ENCODE data around the gene TNNC1. TPM values are rescaled to one million over a fixed set of nuclear protein-coding genes. Genes with fewer than 3 reads are reported as not detected.

Gene TNNC1
- total and polyA plus RNA-seq, 12 donors: 6,035 to 18,066 (median 8,315) TPM

- 94% methylated on average over 11 of the region's 11 CpGs for WGBS, 2 donors
- ATAC-seq (no peak), DNase-seq (no peak)
- H3K9me3 ChIP-seq: no peaks in the 10 kb centered on the region
- TF ChIP-seq, protein P1, sequence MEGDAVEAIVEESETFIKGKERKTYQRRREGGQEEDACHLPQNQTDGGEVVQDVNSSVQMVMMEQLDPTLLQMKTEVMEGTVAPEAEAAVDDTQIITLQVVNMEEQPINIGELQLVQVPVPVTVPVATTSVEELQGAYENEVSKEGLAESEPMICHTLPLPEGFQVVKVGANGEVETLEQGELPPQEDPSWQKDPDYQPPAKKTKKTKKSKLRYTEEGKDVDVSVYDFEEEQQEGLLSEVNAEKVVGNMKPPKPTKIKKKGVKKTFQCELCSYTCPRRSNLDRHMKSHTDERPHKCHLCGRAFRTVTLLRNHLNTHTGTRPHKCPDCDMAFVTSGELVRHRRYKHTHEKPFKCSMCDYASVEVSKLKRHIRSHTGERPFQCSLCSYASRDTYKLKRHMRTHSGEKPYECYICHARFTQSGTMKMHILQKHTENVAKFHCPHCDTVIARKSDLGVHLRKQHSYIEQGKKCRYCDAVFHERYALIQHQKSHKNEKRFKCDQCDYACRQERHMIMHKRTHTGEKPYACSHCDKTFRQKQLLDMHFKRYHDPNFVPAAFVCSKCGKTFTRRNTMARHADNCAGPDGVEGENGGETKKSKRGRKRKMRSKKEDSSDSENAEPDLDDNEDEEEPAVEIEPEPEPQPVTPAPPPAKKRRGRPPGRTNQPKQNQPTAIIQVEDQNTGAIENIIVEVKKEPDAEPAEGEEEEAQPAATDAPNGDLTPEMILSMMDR (IDR thresholded peaks at IDR 0.05): no peak
- H3K36me3 ChIP-seq: peaks cover 0 to 94% (median 50%) of the 10 kb centered on the region in 9 donors
- peaks cover 0 to 21% (median 10%) of the 10 kb centered on the region in 9 donors for H3K4me1 ChIP-seq
- no peaks in the 10 kb centered on the region for H3K27me3 ChIP-seq
- H3K27ac ChIP-seq: no peak overlapping the region
- no peak overlapping the region for H3K4me3 ChIP-seq
- intact Hi-C loops (cut with DNase I): no loop called here
These were observed 51.1 kb downstream of the TNNC1 start for GRCh38 chr3:52402706-52403270.

GRCh38 chr3:52402101-52402521, 51.7 kb downstream of the TNNC1 start:
- Histone ChIP-seq H3K4me1 (peaks cover 0 to 17% (median 9%) of the 10 kb centered on the region in 9 donors), H3K4me3 (no peak overlapping the region), H3K36me3 (peaks cover 0 to 92% (median 50%) of the 10 kb centered on the region in 9 donors), H3K9me3 (no peaks in the 10 kb centered on the region), H3K27me3 (no peaks in the 10 kb centered on the region), H3K27ac (no peak overlapping the region)
- DNase-seq: no peak
- intact Hi-C loops (cut with DNase I): no loop called here
- TF ChIP-seq, protein P1 (IDR thresholded peaks at IDR 0.05): no peak
- no peak for ATAC-seq
- WGBS, 2 donors: 92 to 95% methylated on average over 16 of the region's 16 CpGs

GRCh38 chr3:52401551-52401950, 52.3 kb downstream of the TNNC1 start:
- no peak for ATAC-seq
- H3K36me3 ChIP-seq: peaks cover 0 to 89% (median 46%) of the 10 kb centered on the region in 9 donors
- no peak for DNase-seq
- no peak overlapping the region for H3K4me3 ChIP-seq
- no peaks in the 10 kb centered on the region for H3K9me3 ChIP-seq
- TF ChIP-seq, protein P1 (IDR thresholded peaks at IDR 0.05): no peak
- no peak overlapping the region for H3K27ac ChIP-seq
- WGBS, 2 donors: 97 to 100% methylated on average over 1 of the region's 1 CpG
- intact Hi-C loops (cut with DNase I): no loop called here
- peaks cover 0 to 17% (median 9%) of the 10 kb centered on the region in 9 donors for H3K4me1 ChIP-seq
- no peaks in the 10 kb centered on the region for H3K27me3 ChIP-seq

Other genes starting within 250 kb of the TNNC1 start
- under 1 TPM in 8 of 10 donors, not detected in 2; 0.12 to 0.46 (median 0.30) TPM for gene TLR9, start 228.4 kb downstream of the TNNC1 start, total RNA-seq
- gene TLR9, start 228.4 kb downstream of the TNNC1 start, polyA plus RNA-seq: under 1 TPM in 1 of 2 donors, not detected in 1; 0.06 TPM
- gene TWF2, start 214.9 kb downstream of the TNNC1 start, total RNA-seq: 100 to 1,000 TPM in 5 of 10 donors, 10 to 100 TPM in 5; 71.5 to 148 (median 99.1) TPM
- 10 to 100 TPM; 44.7 to 62.8 TPM for gene TWF2, start 214.9 kb downstream of the TNNC1 start, polyA plus RNA-seq
- gene PPM1M, start 208.3 kb downstream of the TNNC1 start, total RNA-seq: 10 to 100 TPM in 2 of 10 donors, 1 to 10 TPM in 8; 5.2 to 17.6 (median 7.9) TPM
- 10 to 100 TPM in 1 of 2 donors, 1 to 10 TPM in 1; 6.4 to 11.1 TPM for gene PPM1M, start 208.3 kb downstream of the TNNC1 start, polyA plus RNA-seq
- gene WDR82, start 175.4 kb downstream of the TNNC1 start, total RNA-seq: 10 to 100 TPM; 59.0 to 78.4 (median 71.6) TPM
- gene WDR82, start 175.4 kb downstream of the TNNC1 start, polyA plus RNA-seq: 10 to 100 TPM; 19.3 to 33.5 TPM
- 1 to 10 TPM; 4.3 to 9.2 (median 4.9) TPM for gene GLYCTK, start 166.2 kb downstream of the TNNC1 start, total RNA-seq
- gene GLYCTK, start 166.2 kb downstream of the TNNC1 start, polyA plus RNA-seq: 1 to 10 TPM; 6.7 to 8.4 TPM
- 1 to 10 TPM; 1.5 to 5.9 (median 2.8) TPM for gene DNAH1, start 137.7 kb downstream of the TNNC1 start, total RNA-seq
- gene DNAH1, start 137.7 kb downstream of the TNNC1 start, polyA plus RNA-seq: 1 to 10 TPM in 1 of 2 donors, under 1 TPM in 1; 0.99 to 6.4 TPM
- gene BAP1, start 44.0 kb downstream of the TNNC1 start, total RNA-seq: 10 to 100 TPM; 37.1 to 58.2 (median 46.1) TPM
- gene BAP1, start 44.0 kb downstream of the TNNC1 start, polyA plus RNA-seq: 10 to 100 TPM; 50.6 to 51.6 TPM
- 10 to 100 TPM; 11.5 to 26.3 (median 22.4) TPM for gene PHF7, start 43.4 kb downstream of the TNNC1 start, total RNA-seq
- gene PHF7, start 43.4 kb downstream of the TNNC1 start, polyA plus RNA-seq: 1 to 10 TPM; 1.9 to 6.0 TPM
- gene SEMA3G, start 8.9 kb downstream of the TNNC1 start, total RNA-seq: 10 to 100 TPM in 9 of 10 donors, 1 to 10 TPM in 1; 8.3 to 17.8 (median 16.2) TPM
- gene SEMA3G, start 8.9 kb downstream of the TNNC1 start, polyA plus RNA-seq: 10 to 100 TPM; 12.1 to 13.1 TPM
- gene NISCH, start 1.6 kb upstream of the TNNC1 start, total RNA-seq: 10 to 100 TPM; 35.3 to 56.3 (median 41.9) TPM
- 10 to 100 TPM; 24.0 to 53.6 TPM for gene NISCH, start 1.6 kb upstream of the TNNC1 start, polyA plus RNA-seq
- gene STAB1, start 41.3 kb upstream of the TNNC1 start, total RNA-seq: 100 to 1,000 TPM in 2 of 10 donors, 10 to 100 TPM in 8; 17.4 to 159 (median 33.2) TPM
- gene STAB1, start 41.3 kb upstream of the TNNC1 start, polyA plus RNA-seq: 100 to 1,000 TPM in 1 of 2 donors, 10 to 100 TPM in 1; 54.1 to 231 TPM
- 100 to 1,000 TPM in 1 of 10 donors, 10 to 100 TPM in 9; 25.1 to 108 (median 44.5) TPM for gene NT5DC2, start 79.8 kb upstream of the TNNC1 start, total RNA-seq
- 100 to 1,000 TPM in 1 of 2 donors, 10 to 100 TPM in 1; 95.1 to 138 TPM for gene NT5DC2, start 79.8 kb upstream of the TNNC1 start, polyA plus RNA-seq
- 10 to 100 TPM; 30.2 to 98.0 (median 66.9) TPM for gene UQCC5, start 82.6 kb upstream of the TNNC1 start, total RNA-seq
- gene UQCC5, start 82.6 kb upstream of the TNNC1 start, polyA plus RNA-seq: 100 to 1,000 TPM in 1 of 2 donors, 10 to 100 TPM in 1; 83.5 to 147 TPM
- 10 to 100 TPM; 41.6 to 63.9 (median 51.7) TPM for gene PBRM1, start 231.9 kb upstream of the TNNC1 start, total RNA-seq
- 1 to 10 TPM; 6.0 to 8.0 TPM for gene PBRM1, start 231.9 kb upstream of the TNNC1 start, polyA plus RNA-seq
- 10 to 100 TPM; 20.6 to 45.1 (median 25.7) TPM for gene GNL3, start 232.0 kb upstream of the TNNC1 start, total RNA-seq
- gene GNL3, start 232.0 kb upstream of the TNNC1 start, polyA plus RNA-seq: 10 to 100 TPM; 39.4 to 60.4 TPM

Measured in heart right ventricle (tissue), 16 donors.